OCI-LY3 (cell line): ENCODE measurements around the gene ANKRD13D.

Source experiments
- H2AFZ ChIP-seq: fragments of 200-600, 300-600 bp; shearing (Covaris generic); 2 replicates; pipeline ENCODE4 v1.6.0; 2014; ENCODE audit warnings: antibody characterized with exemption, low read depth, low read length
- H3K27ac ChIP-seq: fragments of 200-600, 300-600 bp; sonication (generic); 2 replicates; pipeline ENCODE4 v1.5.1; 2014; ENCODE audit warnings: mild to moderate bottlenecking, low read length, moderate library complexity, mixed read lengths
- H3K27me3 ChIP-seq: fragments of 200-600, 300-600 bp; sonication (generic); 2 replicates; pipeline ENCODE4 v1.6.1; 2014; ENCODE audit warnings: low read depth, low read length, mixed read lengths
- H3K36me3 ChIP-seq: fragments of 200-600, 300-600 bp; sonication (generic); replicated peaks from 2 replicates; pipeline ENCODE3; 2014; ENCODE audit warnings: low read depth, low read length, mixed read lengths
- H3K4me1 ChIP-seq: fragments of 300-600, 200-600 bp; sonication (generic); 2 replicates; pipeline ENCODE4 v1.6.1; 2014; ENCODE audit warnings: low read length, mixed read lengths
- H3K4me2 ChIP-seq: fragments of 200-600, 300-600 bp; sonication (generic); 2 replicates; pipeline ENCODE4 v1.6.1; 2014; ENCODE audit warnings: low read length, mixed read lengths
- H3K4me3 ChIP-seq: fragments of 300-600, 200-600 bp; sonication (generic); 2 replicates; pipeline ENCODE4 v1.5.1; 2014; ENCODE audit warnings: antibody characterized with exemption, mild to moderate bottlenecking, low read length, moderate library complexity
- H3K79me2 ChIP-seq: fragments of 300-600, 200-600 bp; shearing (Covaris generic); 2 replicates; pipeline ENCODE4 v1.6.1; 2014; ENCODE audit warnings: mild to moderate bottlenecking, low read length, mixed read lengths
- H3K9ac ChIP-seq: fragments of 300-600, 200-600 bp; shearing (Covaris generic); 2 replicates; pipeline ENCODE4 v1.6.0; 2014; ENCODE audit warnings: mild to moderate bottlenecking, low read length, moderate library complexity
- H3K9me3 ChIP-seq: fragments of 200-600, 300-600 bp; shearing (Covaris generic); 2 replicates; pipeline ENCODE4 v1.6.1; 2014; ENCODE audit warnings: low read length, mixed read lengths; ENCODE audit not compliant: insufficient read depth
- H4K20me1 ChIP-seq: fragments of 200-600, 300-600 bp; sonication (generic); 2 replicates; pipeline ENCODE4 v1.6.1; 2016; ENCODE audit warnings: low read length, mixed read lengths; ENCODE audit not compliant: insufficient read depth
- EZH2phosphoT487 ChIP-seq: fragments of 200-600 bp; shearing (Covaris generic); IDR thresholded peaks from 2 replicates; pipeline ENCODE4 v1.6.1; 2018; ENCODE audit warnings: antibody characterized with exemption, mixed run types, low read depth
- TF ChIP-seq, protein P1 (sequence below): fragments of 200-600, 300-600 bp; sonication (generic); IDR thresholded peaks from 2 replicates; pipeline ENCODE4 v1.5.1; 2014; ENCODE audit warnings: antibody characterized with exemption, low read length, low read depth

The ANKRD13D gene

GRCh38 chr11:67308031-67308866 is 19.1 kb downstream of the ANKRD13D start:
- Histone ChIP-seq H3K9ac (no peak overlapping the region), H2AFZ (no peak overlapping the region), H3K27me3 (no peaks in the 10 kb centered on the region), H3K79me2 (no peaks in the 10 kb centered on the region), H3K4me1 (no peaks in the 10 kb centered on the region), H3K27ac (no peak overlapping the region), H3K4me2 (no peak overlapping the region), H3K4me3 (no peak overlapping the region), H3K36me3 (no peaks in the 10 kb centered on the region), H3K9me3 (no peaks in the 10 kb centered on the region), H4K20me1 (no peaks in the 10 kb centered on the region)
- TF ChIP-seq, protein P1, sequence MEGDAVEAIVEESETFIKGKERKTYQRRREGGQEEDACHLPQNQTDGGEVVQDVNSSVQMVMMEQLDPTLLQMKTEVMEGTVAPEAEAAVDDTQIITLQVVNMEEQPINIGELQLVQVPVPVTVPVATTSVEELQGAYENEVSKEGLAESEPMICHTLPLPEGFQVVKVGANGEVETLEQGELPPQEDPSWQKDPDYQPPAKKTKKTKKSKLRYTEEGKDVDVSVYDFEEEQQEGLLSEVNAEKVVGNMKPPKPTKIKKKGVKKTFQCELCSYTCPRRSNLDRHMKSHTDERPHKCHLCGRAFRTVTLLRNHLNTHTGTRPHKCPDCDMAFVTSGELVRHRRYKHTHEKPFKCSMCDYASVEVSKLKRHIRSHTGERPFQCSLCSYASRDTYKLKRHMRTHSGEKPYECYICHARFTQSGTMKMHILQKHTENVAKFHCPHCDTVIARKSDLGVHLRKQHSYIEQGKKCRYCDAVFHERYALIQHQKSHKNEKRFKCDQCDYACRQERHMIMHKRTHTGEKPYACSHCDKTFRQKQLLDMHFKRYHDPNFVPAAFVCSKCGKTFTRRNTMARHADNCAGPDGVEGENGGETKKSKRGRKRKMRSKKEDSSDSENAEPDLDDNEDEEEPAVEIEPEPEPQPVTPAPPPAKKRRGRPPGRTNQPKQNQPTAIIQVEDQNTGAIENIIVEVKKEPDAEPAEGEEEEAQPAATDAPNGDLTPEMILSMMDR: no peak
- no peak for TF ChIP-seq EZH2phosphoT487

- Histone ChIP-seq H3K4me3 (no peak overlapping the region), H4K20me1 (no peaks in the 10 kb centered on the region), H3K9me3 (no peaks in the 10 kb centered on the region), H3K4me2 (no peak overlapping the region), H3K4me1 (no peaks in the 10 kb centered on the region), H2AFZ (no peak overlapping the region), H3K79me2 (no peaks in the 10 kb centered on the region), H3K27me3 (no peaks in the 10 kb centered on the region), H3K9ac (no peak overlapping the region), H3K36me3 (no peaks in the 10 kb centered on the region), H3K27ac (no peak overlapping the region)
- TF ChIP-seq EZH2phosphoT487: no peak
- TF ChIP-seq, protein P1: no peak
Measured at GRCh38 chr11:67309166-67309565, 20.1 kb downstream of the ANKRD13D start.

- no peak overlapping the region for H2AFZ ChIP-seq
- H3K27ac ChIP-seq: no peak overlapping the region
- no peak overlapping the region for H3K9ac ChIP-seq
- no peaks in the 10 kb centered on the region for H3K9me3 ChIP-seq
- no peak overlapping the region for H3K4me3 ChIP-seq
- H3K4me2 ChIP-seq: no peak overlapping the region
- H4K20me1 ChIP-seq: no peaks in the 10 kb centered on the region
- H3K36me3 ChIP-seq: no peaks in the 10 kb centered on the region
- no peak for TF ChIP-seq EZH2phosphoT487
- TF ChIP-seq, protein P1: no peak
- H3K27me3 ChIP-seq: no peaks in the 10 kb centered on the region
- H3K4me1 ChIP-seq: no peaks in the 10 kb centered on the region
- H3K79me2 ChIP-seq: no peaks in the 10 kb centered on the region
Measured at GRCh38 chr11:67309661-67310061, 20.6 kb downstream of the ANKRD13D start.

DNA sequence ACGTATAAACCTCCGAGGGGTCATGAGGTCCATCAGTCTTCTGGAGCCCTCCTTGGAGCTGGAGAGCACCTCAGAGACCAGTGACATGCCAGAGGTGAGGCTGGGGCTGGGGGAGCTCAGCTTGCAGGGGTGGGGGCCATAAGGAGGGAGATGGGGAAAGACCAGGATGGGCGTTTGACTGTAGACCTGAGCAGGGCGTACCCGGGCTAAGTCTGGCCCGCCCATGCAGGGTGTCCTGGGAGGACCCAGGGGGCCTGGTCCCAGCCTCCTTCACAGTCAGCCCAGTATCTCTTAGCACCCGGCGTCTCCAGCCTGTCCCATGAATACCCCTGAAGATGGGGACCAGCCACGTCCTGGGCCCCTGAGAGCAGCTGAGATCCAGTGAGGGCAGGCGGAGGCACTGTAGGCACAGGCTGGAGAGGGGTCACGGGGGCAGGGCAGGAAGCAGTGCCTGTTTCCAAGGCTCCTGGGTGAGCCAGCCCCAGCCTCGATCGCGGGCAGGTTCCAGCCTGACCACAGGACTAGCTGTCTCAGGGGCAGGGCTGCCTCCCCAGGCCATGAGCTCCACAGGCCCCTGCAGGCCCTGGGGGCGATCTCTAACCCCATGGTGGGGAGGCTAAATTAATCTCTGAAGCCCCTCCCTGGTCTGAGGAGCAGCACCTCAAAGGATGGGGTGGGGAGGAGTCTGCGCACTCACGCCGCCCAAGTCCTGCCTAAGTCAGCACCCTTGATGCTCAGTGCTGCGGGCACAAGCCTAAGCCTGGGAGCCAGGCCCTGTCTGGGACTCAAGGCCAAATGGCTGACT is 21.3 kb downstream of the ANKRD13D start:
- H3K36me3 ChIP-seq: no peaks in the 10 kb centered on the region
- no peak overlapping the region for H3K27ac ChIP-seq

More for the DNA sequence above, 21.3 kb downstream of the ANKRD13D start:
- H2AFZ ChIP-seq: no peak overlapping the region
- no peaks in the 10 kb centered on the region for H3K4me1 ChIP-seq
- H3K27me3 ChIP-seq: no peaks in the 10 kb centered on the region
- H3K4me2 ChIP-seq: no peak overlapping the region
- TF ChIP-seq, protein P1: no peak
- TF ChIP-seq EZH2phosphoT487: no peak
- no peaks in the 10 kb centered on the region for H4K20me1 ChIP-seq
- H3K9ac ChIP-seq: no peak overlapping the region
- H3K79me2 ChIP-seq: no peaks in the 10 kb centered on the region
- no peak overlapping the region for H3K4me3 ChIP-seq
- H3K9me3 ChIP-seq: no peaks in the 10 kb centered on the region
